H54 (cell line): Measurements from ENCODE around the gene PRKCE.
A peak's percentile ranks its signal among the peaks of the same experiment; 100 is the strongest.

Source experiments
- DNase-seq: peaks from one replicate; pipeline ENCODE4 v3.0.0; 2011; ENCODE audit warnings: low spot score, mixed read lengths; ENCODE audit not compliant: insufficient read length
- FAIRE-seq: peaks from 3 replicates; lab custom pipeline; 2011; peaks lifted over from hg19 to GRCh38; lab: Jason Lieb, UNC
- POLR2A ChIP-seq: IDR thresholded peaks from 2 replicates; pipeline ENCODE4 v1.6.1; 2011; ENCODE audit warnings: low read depth, mild to moderate bottlenecking, low read length

Gene PRKCE

DNA sequence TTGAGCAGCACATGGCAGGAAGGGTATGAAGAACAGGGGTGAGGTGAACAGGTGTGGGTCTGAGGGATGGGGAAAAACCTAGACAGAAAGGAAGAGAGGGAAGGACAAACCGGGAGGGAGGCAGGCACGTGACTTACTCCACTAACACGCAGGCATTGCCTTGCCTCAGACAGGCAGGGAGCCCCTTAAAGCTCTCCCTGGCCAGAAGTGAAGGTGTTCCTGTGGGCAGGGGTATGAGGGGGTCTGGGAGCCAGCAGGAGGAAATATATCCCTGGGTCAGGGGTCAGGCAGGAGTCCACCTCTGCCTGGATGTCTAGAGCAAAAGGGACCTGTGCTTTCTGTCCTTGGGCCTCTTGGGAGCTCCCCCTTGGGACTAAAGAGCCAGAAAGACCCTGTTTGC is 510.4 kb downstream of the PRKCE start:
- TF ChIP-seq POLR2A = no peak
- FAIRE-seq (no peak), DNase-seq (no peak)

DNA sequence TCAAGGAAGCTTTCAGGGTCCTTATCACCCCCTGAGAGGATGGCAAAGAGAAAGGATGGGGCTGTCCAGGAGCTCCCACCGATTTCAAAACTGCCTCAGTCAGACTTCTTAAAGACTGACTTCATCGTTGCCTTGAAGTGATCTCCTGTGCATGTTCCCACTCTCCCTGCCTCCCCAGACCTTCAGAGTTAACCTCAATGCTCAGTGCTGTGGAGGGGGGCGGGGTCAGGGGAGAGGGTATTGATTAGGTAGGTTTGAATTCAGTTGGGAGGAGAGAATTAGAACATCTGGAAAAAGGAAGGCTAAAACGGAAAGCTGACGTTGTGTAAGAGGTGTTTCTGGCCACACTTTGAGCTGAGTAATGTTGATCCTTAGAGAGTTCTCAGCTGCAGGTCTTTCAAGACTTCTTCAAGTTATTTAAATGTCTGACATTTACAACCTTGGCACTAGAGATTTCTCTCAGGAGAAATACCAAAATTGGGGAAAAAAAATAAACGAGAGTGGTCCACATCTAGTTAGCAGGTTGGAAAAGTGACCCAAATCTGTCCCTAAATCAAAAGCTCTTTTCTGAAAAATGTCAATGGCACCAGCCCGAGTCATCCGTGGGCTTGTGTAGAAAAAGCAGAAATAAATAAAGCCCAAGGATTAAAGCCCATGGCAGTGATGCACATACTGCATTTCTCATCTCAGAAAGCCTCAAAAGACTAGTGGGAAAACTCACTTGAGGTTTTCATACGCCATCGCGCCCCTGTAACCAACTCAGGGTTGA is 511.0 kb downstream of the PRKCE start:
- FAIRE-seq (no peak), DNase-seq (no peak)
- no peak for TF ChIP-seq POLR2A

- TF ChIP-seq POLR2A = no peak
- FAIRE-seq (no peak), DNase-seq (no peak)
These were observed 511.6 kb downstream of the PRKCE start for GRCh38 chr2:46163098-46163430.

DNA sequence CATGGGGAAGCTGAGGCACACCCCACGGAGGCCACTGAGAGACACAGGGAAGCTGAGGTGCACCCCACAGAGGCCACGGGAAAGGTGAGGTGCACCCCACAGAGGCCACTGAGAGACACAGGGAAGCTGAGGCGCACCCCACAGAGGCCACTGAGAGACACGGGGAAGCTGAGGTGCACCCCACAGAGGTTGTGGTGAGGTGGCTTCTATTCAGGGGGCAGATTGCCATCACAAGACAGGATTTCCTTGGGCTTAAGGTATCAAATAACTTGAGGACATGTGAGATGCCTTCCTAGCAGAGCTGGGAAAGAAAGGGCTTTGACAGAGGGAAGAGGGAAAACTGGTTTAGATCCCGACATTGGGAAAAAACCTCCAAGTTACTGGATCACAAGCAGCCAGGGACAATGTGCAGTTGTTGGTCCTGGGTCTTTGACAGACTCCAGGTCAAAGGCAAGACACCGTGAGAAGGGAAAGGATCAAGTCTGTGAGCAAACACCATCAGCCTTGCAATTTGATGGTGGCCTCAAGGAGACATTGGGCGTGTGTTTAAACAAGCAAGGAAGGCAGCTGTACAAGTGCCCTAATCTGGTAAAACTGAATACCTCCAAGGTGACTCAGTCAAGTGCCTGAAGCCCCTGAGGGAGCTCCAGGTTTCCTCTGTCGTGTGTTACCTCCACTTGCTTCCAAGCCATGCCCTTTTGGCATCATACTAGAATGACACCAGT is 512.5 kb downstream of the PRKCE start:
- DNase-seq (peak; percentile 71), FAIRE-seq (no peak)
- no peak for TF ChIP-seq POLR2A

DNA sequence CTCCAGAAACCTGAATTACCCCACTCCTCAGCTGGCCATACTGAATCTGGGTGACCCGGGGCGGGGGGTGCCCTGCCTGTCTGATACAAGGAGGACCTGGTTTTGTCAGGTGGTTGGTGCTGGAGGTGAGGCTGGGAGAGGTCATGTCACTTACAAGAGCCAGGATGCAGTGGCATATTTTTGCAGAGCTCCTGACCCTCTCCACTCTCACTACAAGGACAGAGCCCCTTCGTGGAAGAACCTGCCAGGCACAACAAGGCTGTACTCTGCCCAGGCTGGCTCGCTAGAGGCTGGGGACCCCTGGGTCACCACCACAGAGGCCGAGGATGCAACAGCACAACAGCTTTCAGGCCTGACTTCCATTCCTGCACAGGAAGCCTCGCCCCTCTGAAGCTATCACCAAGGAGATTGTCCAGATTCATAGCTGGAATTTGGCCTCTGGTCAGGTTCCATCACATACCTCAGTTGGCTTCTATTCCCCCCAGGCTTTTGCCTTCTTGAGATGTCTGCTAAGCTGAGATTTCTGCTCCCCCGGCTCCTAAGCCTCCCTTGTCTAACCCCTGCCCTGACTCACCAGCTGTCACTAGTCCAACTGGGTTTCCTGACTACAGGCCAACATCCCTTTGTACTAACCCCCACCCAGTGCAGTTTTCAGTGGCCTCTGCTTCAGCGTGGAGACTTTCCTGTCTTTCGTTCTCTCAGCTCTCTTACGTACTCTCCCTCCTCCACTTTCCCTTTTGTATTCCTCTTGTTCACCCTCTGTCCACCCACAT is 513.2 kb downstream of the PRKCE start:
- no peak for TF ChIP-seq POLR2A
- peak; percentile 58 for FAIRE-seq
- peak; percentile 81 for DNase-seq

GRCh38 chr2:46165916-46166315 is 514.4 kb downstream of the PRKCE start:
- FAIRE-seq (no peak), DNase-seq (no peak)
- no peak for TF ChIP-seq POLR2A

DNA sequence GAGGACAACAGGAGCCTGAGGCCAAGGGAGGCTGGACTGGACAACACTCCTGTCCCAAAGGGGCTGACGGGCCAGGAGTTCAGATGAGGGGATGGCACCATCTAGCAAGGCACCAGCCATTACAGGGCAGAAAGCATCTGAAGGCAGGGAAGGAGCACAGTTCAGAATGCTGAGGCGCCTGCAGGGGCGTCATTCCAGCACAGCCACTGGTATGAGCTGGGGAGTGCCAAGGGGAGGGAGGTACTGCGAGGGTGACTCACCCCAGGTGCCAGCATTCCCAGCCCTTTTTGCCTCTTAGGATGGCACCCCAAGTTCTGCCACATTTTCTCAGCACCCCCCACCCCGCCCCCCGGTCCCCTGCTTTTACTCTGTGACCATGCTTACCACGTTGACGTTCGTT is 515.9 kb downstream of the PRKCE start:
- no peak for FAIRE-seq
- no peak for TF ChIP-seq POLR2A
- DNase-seq = no peak

DNA sequence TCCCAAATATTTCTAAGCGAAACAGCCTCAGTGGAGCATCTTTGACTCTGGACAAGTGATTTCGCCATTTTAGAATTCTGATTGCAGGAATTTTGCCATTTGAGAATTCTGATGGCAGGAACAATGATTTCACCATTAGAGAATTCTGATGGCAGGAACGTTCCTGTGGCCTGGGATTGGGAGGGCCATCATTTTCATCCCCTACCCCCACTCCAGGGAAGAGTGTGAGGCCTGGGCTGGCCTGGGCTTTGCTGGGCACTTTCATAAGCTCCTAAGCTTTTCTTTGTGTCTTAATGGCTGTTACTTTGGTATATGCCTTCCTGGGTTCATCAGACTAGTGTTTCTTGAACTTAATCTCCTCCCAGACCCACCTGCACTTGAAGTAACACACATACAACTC is 516.4 kb downstream of the PRKCE start:
- DNase-seq = no peak

DNA sequence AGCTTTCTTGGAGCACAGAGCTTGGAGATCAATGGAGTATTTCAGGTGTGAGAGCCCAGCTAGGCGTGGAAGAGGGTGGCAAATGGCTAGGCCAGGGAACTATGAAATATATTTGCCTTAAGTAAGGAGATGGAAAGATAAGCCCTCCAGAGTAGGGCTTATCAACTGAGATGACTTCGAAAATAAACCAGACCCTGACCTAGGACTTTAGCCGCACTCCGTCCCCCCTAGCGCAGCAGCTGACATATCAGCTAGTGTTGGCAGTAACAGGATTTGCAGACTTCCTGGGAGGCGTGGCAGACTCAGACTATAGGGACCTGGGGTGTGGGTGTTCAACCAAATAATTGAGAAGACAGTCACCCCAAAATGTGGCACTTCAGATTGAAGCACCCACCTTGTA is 518.0 kb downstream of the PRKCE start:
- TF ChIP-seq POLR2A = no peak
- no peak for DNase-seq
- no peak for FAIRE-seq

More for the DNA sequence above, 516.4 kb downstream of the PRKCE start:
- FAIRE-seq = no peak
- TF ChIP-seq POLR2A = no peak

DNA sequence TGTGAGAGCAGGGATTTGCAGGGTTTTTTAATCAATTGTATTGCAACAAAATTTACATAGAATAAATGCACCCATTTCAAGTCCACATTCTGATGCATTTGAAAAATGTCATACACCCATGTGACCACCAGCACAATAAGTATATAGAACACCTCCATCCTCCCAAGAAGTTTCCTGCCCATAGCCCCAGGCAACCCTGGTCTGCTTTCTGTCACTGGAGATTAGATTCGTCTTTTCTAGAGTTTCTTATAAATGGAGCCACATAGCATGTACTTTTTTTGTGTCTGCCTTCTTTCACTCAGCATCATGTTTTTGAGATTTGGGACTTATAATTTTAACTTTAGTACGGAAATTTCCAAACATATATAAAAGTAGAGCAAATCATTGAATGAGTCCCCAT is 518.6 kb downstream of the PRKCE start:
- no peak for TF ChIP-seq POLR2A
- FAIRE-seq = no peak
- no peak for DNase-seq

DNA sequence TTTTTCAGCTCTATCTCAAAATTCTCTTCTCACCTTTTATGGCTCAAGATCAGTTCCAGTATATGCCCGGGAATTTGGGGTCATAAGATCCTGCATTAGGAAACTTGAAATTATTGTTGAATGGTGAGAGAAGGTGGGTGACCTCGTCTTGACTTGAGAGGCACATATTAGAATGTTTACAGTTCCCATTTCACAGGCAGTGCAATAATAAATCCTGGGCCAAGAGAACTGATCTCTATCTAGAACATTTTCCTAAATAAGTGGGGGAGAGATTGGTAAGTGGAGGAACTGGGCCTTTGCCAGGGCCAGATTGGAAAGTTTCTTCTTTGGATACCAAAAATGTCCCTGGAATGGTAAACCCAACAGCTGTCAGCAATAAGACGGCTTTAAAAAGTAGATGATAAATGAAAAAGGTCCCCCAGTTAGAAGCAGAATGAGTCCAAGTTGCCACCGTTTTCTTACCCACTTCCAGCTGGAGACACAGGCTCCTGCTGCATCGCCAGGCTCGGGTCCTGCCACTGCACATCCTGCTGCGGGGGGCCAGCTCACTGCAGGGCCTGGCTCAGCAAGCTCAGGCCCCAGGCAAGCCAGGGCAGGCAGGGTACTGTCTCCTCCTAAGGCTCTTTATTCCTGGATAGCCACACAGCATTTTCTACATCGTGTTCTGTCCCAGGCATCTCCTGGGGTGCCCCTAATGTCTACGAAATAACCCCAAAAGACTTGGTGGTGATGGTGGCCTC is 519.3 kb downstream of the PRKCE start:
- no peak for FAIRE-seq
- DNase-seq = no peak

DNA sequence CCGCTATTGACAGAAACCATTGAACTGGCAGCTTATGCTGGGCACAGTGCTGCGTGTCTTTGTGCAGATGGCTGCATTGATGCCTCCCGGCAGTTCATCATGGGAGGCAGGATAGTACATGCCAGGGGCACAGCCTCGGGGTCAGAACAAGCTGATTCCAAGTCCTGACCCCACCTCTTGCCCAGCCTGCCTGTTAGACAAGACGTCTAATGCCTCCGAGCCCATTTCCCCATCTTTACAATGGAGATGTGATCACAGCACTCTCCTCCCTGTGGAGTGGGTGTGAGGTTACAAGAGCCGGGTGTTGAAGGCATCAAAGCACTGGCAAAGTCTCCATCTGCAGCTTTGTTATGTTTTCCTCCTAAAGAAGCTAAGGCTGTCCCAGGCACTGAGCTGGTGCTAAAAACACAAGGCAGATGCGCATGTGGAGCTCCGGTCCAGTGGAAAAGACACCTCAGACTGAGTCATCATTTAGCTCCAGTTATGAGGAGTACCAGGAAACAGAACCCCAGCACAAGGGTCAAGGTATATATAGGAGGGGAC is 520.0 kb downstream of the PRKCE start:
- no peak for TF ChIP-seq POLR2A
- peak; percentile 51 for DNase-seq
- FAIRE-seq = peak; percentile 93

More for the DNA sequence above, 519.3 kb downstream of the PRKCE start:
- no peak for TF ChIP-seq POLR2A

DNA sequence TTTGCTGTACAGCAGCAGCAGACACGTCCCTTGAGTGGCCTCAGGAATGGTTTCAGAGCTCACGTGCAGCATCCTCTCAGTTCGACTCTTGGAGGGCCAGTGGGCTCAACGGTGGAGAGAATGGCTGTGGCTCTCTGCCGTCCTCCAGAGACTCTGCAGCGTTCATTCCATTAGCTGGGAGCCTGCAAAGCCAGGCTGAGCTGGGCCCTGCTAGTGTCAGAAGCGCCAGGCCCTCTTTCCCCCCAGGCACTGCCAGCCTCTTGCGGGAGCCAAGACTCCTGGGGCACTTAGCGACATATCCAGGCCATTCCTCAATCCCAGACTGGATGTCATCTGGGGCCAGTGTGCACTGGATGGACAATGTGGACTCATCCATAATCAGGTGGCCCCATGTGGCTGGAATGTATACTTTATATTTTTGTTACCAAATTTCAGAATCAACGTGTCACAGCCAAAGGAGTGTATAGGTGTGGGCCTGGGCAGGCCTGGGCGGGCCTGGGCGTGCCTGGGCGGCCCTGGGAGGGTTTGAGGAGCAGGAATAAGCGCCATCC is 520.6 kb downstream of the PRKCE start:
- no peak for FAIRE-seq
- no peak for DNase-seq
- no peak for TF ChIP-seq POLR2A

DNA sequence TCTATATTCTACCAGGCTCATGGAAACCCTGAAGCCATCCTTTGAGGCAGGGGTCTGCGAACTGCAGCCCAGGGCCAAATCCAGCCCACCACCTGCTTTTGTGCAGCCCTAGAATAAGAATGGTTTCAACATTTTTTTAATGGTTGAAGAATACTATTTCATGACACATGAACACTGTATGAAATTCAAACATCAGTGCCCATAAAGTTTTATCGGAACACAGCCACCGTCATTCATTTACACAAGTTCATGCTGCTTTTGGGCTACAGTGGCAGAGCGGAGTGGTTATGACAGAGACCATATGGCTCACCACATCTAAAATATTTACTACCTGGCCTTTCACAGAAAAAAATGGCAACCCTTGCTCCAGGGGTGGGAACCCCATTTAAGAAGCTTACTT is 521.6 kb downstream of the PRKCE start:
- DNase-seq (no peak), FAIRE-seq (no peak)
- TF ChIP-seq POLR2A = no peak
